ENCODE results near the gene BIRC3. TPM values are rescaled to one million over a fixed set of nuclear protein-coding genes. Genes with fewer than 3 reads are reported as not detected.
"Not testable (repeated sequence)": the region's sequence is repeated elsewhere in the genome, so short reads cannot be mapped to it uniquely, and the experiment has no call there.

Gene BIRC3
- total RNA-seq, 3 donors from 2014 or later = 2.6 to 30.0 (median 10.8) TPM

DNA sequence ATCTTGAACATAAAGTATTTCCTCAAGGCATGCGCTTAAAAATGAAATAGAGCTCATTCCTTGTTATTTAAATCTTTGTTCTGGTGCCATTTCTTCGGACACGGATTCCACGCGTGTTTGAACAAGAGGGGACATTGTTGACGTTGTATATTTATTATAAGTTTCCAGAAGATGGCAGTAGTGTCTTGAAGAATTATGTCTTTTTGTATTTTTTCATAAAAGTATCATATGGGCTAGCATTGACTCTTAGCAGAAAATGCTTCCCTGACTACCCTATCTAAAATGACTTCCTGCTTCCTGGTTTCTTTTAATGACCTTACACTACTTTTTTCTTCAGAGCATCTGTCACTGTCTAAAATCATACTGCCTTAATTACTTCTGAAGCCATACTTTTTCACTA, 50.1 kb downstream of the BIRC3 start:
- intact Hi-C loops (cut with DNase I; ENCODE audit: low total_unique reads) = no loop called here
- H3K4me1 ChIP-seq = no peaks in the 10 kb centered on the region
- TF ChIP-seq POLR2A (IDR thresholded peaks at IDR 0.05) = no peak
- TF ChIP-seq, protein P1, sequence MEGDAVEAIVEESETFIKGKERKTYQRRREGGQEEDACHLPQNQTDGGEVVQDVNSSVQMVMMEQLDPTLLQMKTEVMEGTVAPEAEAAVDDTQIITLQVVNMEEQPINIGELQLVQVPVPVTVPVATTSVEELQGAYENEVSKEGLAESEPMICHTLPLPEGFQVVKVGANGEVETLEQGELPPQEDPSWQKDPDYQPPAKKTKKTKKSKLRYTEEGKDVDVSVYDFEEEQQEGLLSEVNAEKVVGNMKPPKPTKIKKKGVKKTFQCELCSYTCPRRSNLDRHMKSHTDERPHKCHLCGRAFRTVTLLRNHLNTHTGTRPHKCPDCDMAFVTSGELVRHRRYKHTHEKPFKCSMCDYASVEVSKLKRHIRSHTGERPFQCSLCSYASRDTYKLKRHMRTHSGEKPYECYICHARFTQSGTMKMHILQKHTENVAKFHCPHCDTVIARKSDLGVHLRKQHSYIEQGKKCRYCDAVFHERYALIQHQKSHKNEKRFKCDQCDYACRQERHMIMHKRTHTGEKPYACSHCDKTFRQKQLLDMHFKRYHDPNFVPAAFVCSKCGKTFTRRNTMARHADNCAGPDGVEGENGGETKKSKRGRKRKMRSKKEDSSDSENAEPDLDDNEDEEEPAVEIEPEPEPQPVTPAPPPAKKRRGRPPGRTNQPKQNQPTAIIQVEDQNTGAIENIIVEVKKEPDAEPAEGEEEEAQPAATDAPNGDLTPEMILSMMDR (IDR thresholded peaks at IDR 0.05) = peak in 1 of 3 donors; percentile 20

DNA sequence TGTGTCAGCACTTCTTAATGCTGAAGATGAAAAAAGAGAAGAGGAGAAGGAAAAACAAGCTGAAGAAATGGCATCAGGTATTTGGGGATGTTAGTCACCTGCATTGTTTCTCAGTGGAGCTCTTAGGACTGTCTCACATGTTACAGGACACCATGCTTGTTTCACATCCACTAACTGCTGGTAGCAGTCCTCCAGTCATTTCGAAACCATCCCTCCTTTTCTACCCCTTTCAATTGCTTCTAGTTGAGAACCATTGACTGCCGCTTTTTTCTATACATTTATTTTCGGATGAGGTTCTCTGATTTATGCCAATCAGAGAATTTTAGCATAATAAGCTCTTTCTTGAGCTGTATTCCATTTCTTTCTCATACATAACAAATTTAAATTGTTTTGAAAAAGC, 51.2 kb downstream of the BIRC3 start:
- H3K9me3 ChIP-seq = no peaks in the 10 kb centered on the region
- TF ChIP-seq POLR2A (IDR thresholded peaks at IDR 0.05) (no peak), POLR2AphosphoS5 (IDR thresholded peaks at IDR 0.05) (no peak)
- TF ChIP-seq, protein P1 (IDR thresholded peaks at IDR 0.05) = no peak
- H3K27ac ChIP-seq = no peak overlapping the region
- intact Hi-C loops (cut with DNase I; ENCODE audit: low total_unique reads) = no loop called here
- no peaks in the 10 kb centered on the region for H3K4me1 ChIP-seq
- no peak overlapping the region for H3K4me3 ChIP-seq
- no peaks in the 10 kb centered on the region for H3K27me3 ChIP-seq
- H3K36me3 ChIP-seq = peaks cover 1% of the 10 kb centered on the region
- DNase-seq (ENCODE audit: low spot score in 2 of 2) = no peak

More for the DNA sequence above, 50.1 kb downstream of the BIRC3 start:
- no peak for DNase-seq (ENCODE audit: low spot score in 2 of 2)
- Histone ChIP-seq H3K27me3 (no peaks in the 10 kb centered on the region), H3K27ac (peak overlapping the region in 1 of 2 donors; percentile 17), H3K4me3 (no peak overlapping the region), H3K9me3 (no peaks in the 10 kb centered on the region), H3K36me3 (peaks cover 6% of the 10 kb centered on the region)

DNA sequence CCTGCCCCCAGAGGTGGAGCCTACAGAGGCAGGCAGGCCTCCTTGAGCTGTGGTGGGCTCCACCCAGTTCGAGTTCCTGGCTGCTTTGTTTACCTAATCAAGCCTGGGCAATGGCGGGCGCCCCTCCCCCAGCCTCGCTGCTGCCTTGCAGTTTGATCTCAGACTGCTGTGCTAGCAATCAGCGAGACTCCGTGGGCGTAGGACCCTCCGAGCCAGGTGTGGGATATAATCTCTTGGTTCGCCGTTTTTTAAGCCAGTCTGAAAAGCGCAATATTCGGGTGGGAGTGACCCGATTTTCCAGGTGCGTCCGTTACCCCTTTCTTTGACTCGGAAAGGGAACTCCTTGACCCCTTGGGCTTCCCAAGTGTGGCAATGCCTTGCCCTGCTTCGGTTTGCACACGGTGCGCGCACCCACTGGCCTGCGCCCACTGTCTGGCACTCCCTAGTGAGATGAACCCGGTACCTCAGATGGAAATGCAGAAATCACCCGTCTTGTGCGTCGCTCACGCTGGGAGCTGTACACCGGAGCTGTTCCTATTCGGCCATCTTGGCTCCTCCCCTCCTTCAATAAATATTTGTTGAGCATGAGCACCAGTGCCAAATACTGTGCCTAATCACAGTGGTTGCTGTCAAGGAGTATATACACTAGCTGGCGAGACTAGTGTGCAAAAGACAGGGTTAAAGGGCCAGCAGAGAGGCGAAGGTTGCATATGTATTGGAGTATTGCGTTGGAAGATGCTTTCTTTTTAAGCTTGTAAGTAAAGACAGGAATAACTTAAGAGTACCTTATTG, 57.5 kb downstream of the BIRC3 start:
- H3K9me3 ChIP-seq; DNase-seq (ENCODE audit: low spot score in 2 of 2); H3K27me3 ChIP-seq; H3K27ac ChIP-seq; H3K4me1 ChIP-seq; H3K4me3 ChIP-seq; H3K36me3 ChIP-seq; intact Hi-C loops (cut with DNase I; ENCODE audit: low total_unique reads): not testable (repeated sequence)

DNA sequence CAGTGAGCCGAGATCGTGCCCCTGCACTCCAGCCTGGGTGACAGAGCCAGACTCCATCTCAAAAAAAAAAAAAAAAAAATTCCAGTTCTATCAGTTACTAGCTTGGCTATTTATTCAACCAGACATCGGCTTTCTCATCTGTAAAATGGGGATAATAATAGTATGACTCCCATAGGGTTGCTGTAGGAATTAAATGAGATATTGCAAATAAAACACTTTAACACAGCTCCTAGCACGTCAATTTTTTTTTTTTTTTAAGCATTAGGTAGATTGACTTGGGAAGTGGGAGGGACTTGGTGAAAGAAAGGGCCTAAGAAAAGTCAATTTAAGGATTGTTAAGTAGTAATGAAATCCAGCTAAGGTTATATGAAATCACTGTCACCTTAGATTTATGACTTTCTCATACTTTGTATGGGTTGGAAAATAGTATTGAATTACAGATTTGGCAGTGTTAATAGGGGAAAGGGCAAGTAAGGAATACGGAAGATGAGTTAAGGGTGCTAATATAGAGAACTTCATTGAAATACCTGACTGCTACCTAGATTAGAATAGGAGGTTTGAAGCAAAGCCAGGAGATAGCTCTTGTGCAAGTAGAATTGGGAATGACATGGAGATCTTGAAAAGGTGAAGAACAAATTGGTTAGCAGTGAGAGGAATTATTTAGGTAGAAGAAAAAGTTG, 58.6 kb downstream of the BIRC3 start:
- no peak for DNase-seq (ENCODE audit: low spot score in 2 of 2)
- TF ChIP-seq POLR2AphosphoS5 (IDR thresholded peaks at IDR 0.05) = no peak
- TF ChIP-seq POLR2A (IDR thresholded peaks at IDR 0.05) = no peak
- TF ChIP-seq, protein P1 (IDR thresholded peaks at IDR 0.05) = no peak
- no peaks in the 10 kb centered on the region for H3K36me3 ChIP-seq
- intact Hi-C loops (cut with DNase I; ENCODE audit: low total_unique reads) = no loop called here
- no peak overlapping the region for H3K27ac ChIP-seq
- no peaks in the 10 kb centered on the region for H3K4me1 ChIP-seq
- no peaks in the 10 kb centered on the region for H3K9me3 ChIP-seq
- H3K4me3 ChIP-seq = no peak overlapping the region
- H3K27me3 ChIP-seq = no peaks in the 10 kb centered on the region

DNA sequence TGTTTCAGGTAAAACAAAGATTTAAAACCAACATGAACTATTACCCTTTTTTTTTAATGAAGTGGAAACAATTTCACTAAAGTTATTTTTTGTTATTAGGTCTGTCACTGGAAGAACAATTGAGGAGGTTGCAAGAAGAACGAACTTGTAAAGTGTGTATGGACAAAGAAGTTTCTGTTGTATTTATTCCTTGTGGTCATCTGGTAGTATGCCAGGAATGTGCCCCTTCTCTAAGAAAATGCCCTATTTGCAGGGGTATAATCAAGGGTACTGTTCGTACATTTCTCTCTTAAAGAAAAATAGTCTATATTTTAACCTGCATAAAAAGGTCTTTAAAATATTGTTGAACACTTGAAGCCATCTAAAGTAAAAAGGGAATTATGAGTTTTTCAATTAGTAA, 60.6 kb downstream of the BIRC3 start:
- Histone ChIP-seq H3K4me1 (no peaks in the 10 kb centered on the region), H3K36me3 (no peaks in the 10 kb centered on the region), H3K4me3 (no peak overlapping the region), H3K27me3 (no peaks in the 10 kb centered on the region), H3K9me3 (no peaks in the 10 kb centered on the region), H3K27ac (no peak overlapping the region)
- intact Hi-C loops (cut with DNase I; ENCODE audit: low total_unique reads) = no loop called here
- no peak for DNase-seq (ENCODE audit: low spot score in 2 of 2)
- no peak for TF ChIP-seq POLR2A (IDR thresholded peaks at IDR 0.05)

DNA sequence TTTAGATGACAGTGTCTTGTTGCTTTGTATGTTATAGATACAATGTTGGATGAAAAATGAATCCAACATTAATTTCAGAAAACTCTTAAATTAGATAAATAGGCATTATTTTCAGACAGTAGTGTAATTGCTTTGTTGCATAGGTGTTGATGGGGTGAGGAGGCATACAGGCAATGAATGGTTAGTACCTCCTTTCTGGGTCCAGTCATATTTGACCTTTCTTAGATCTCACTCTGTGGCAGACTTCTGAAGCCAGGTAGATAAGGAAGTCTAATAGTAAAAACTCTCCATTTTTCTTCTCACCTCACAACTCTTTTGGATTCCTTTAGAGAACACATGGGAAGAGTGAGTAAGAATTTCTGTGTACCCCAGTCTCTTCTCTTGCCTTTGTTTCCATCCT, 61.5 kb downstream of the BIRC3 start:
- Histone ChIP-seq H3K4me3 (no peak overlapping the region), H3K27ac (no peak overlapping the region), H3K9me3 (no peaks in the 10 kb centered on the region), H3K27me3 (no peaks in the 10 kb centered on the region), H3K36me3 (no peaks in the 10 kb centered on the region), H3K4me1 (no peaks in the 10 kb centered on the region)
- intact Hi-C loops (cut with DNase I; ENCODE audit: low total_unique reads) = no loop called here
- TF ChIP-seq POLR2A (IDR thresholded peaks at IDR 0.05) (no peak), POLR2AphosphoS5 (IDR thresholded peaks at IDR 0.05) (no peak)
- TF ChIP-seq, protein P1 (IDR thresholded peaks at IDR 0.05) = no peak
- no peak for DNase-seq (ENCODE audit: low spot score in 2 of 2)

Measured in breast epithelium (tissue), 4 donors.